ENCODE results near the gene OR52A1.

- TF ChIP-seq CTCF (IDR thresholded peaks at IDR 0.05; ENCODE audit: control extremely low read depth in 1 of 3, insufficient read depth in 1 of 3, low read depth in 1 of 3, low read length in 3 of 3) (no peak), SUZ12 (IDR thresholded peaks at IDR 0.05; ENCODE audit: low read length) (no peak), CHD2 (IDR thresholded peaks at IDR 0.05; ENCODE audit: low read length) (no peak), ZNF274 (IDR thresholded peaks at IDR 0.05; ENCODE audit: borderline replicate concordance, extremely low read depth, low read length) (no peak), POLR2AphosphoS5 (IDR thresholded peaks at IDR 0.05; ENCODE audit: low read depth, low read length) (no peak), EZH2 (IDR thresholded peaks at IDR 0.05; ENCODE audit: low read depth, low read length, severe bottlenecking) (no peak), YY1 (IDR thresholded peaks at IDR 0.05; ENCODE audit: low read depth, low read length) (no peak), POLR2A (IDR thresholded peaks at IDR 0.05; ENCODE audit: control extremely low read depth in 1 of 2, low read depth in 2 of 2, low read length in 2 of 2) (no peak), RAD21 (IDR thresholded peaks at IDR 0.05 in 1 of 2, conservative IDR thresholded peaks at IDR 0.05 in 1 of 2; ENCODE audit: low read depth in 2 of 2, low read length in 2 of 2) (no peak)
These were observed 48.8 kb upstream of the OR52A1 start for GRCh38 chr11:5203366-5203765.
